Right ventricle myocardium inferior (tissue), 1 donor: ENCODE data around the gene SRSF8. TPM values are rescaled to one million over a fixed set of nuclear protein-coding genes. Genes with fewer than 3 reads are reported as not detected.

Experiments
- ATAC-seq: fragments of 200-7000 bp; cut with Tn5 transposase; one replicate; pipeline ENCODE4 v1.9.1; 2020; ENCODE audit warnings: mild to moderate bottlenecking, moderate library complexity
- DNase-seq: peaks from one replicate; pipeline ENCODE4 v3.0.0; 2021; ENCODE audit errors: missing footprints
- intact Hi-C: fragments of 100-400 bp; cut with DNase I; formaldehyde crosslinking; loops from one replicate; pipeline ENCODE4 v1.11.0; 2022
- total RNA-seq: library from RNA; stranded (reverse); fragmentation: NEBNext Ultra II Directional; extraction: Animal tissue kit (Norgen Biotek cat#: 25700); gene quantifications from one replicate; pipeline ENCODE4 v1.2.1, GENCODE V29; 2021
- donor health status: DM: no; HTN: yes; CAD: no; lungs with severe emphysema.

The SRSF8 gene
- total RNA-seq, 1 donor from 2014 or later = 22.8 TPM

- intact Hi-C loops = no loop called here
- peak; percentile 67 for ATAC-seq
- no peak for DNase-seq
Observed at GRCh38 chr11:95088946-95089619, 22.4 kb downstream of the SRSF8 start.

GRCh38 chr11:95089620-95090542, 23.2 kb downstream of the SRSF8 start, which contains the start of gene ENDOD1:
TSS of gene ENDOD1 (plus strand) at chr11:95089846. CDS start at chr11:95089928, 82 bp downstream.
- DNase-seq (peak; percentile 93), ATAC-seq (peak; percentile 98)
- intact Hi-C loops = loop anchor here (2.0 kb wide), 2 partner anchors 19 to 61 kb away; no protein-coding TSS in a partner anchor

- DNase-seq (no peak), ATAC-seq (no peak)
- intact Hi-C loops = loop anchor here (2.0 kb wide), 2 partner anchors 21 to 59 kb away; no protein-coding TSS in a partner anchor
Observed at GRCh38 chr11:95091663-95092180, 25.0 kb downstream of the SRSF8 start.

GRCh38 chr11:95092549-95093324, 26.0 kb downstream of the SRSF8 start:
- DNase-seq (no peak), ATAC-seq (no peak)
- intact Hi-C loops = no loop called here

- no peak for ATAC-seq
- DNase-seq = no peak
- intact Hi-C loops = no loop called here
Observed at GRCh38 chr11:95093548-95093947, 26.8 kb downstream of the SRSF8 start.

- no peak for DNase-seq
- no peak for ATAC-seq
- intact Hi-C loops = no loop called here
Observed at GRCh38 chr11:95095858-95096587, 29.3 kb downstream of the SRSF8 start.

- intact Hi-C loops = no loop called here
- DNase-seq = no peak
- no peak for ATAC-seq
Observed at GRCh38 chr11:95097209-95097608, 30.5 kb downstream of the SRSF8 start.

GRCh38 chr11:95098826-95099225, 32.1 kb downstream of the SRSF8 start:
- intact Hi-C loops = no loop called here

GRCh38 chr11:95100191-95100648, 33.5 kb downstream of the SRSF8 start:
- intact Hi-C loops = no loop called here
- no peak for ATAC-seq

More at GRCh38 chr11:95098826-95099225, 32.1 kb downstream of the SRSF8 start:
- ATAC-seq = no peak
- no peak for DNase-seq

GRCh38 chr11:95100856-95101507, 34.3 kb downstream of the SRSF8 start:
- ATAC-seq (no peak), DNase-seq (no peak)
- intact Hi-C loops = no loop called here

More at GRCh38 chr11:95100191-95100648, 33.5 kb downstream of the SRSF8 start:
- DNase-seq = no peak

GRCh38 chr11:95101935-95102334, 35.2 kb downstream of the SRSF8 start:
- ATAC-seq = no peak
- no peak for DNase-seq
- intact Hi-C loops = no loop called here

- intact Hi-C loops = no loop called here
- DNase-seq (no peak), ATAC-seq (no peak)
Observed at GRCh38 chr11:95102733-95103132, 36.0 kb downstream of the SRSF8 start.

GRCh38 chr11:95103701-95104100, 37.0 kb downstream of the SRSF8 start:
- intact Hi-C loops = no loop called here
- DNase-seq (no peak), ATAC-seq (no peak)

- DNase-seq = no peak
- intact Hi-C loops = no loop called here
Observed at GRCh38 chr11:95104121-95104830, 37.6 kb downstream of the SRSF8 start.

GRCh38 chr11:95104856-95105255, 38.1 kb downstream of the SRSF8 start:
- ATAC-seq = no peak
- intact Hi-C loops = no loop called here
- DNase-seq = no peak

More at GRCh38 chr11:95104121-95104830, 37.6 kb downstream of the SRSF8 start:
- no peak for ATAC-seq

GRCh38 chr11:95108159-95108611, 41.5 kb downstream of the SRSF8 start:
- intact Hi-C loops = loop anchor here (2.0 kb wide), 1 partner anchor 43 kb away; no protein-coding TSS in a partner anchor
- DNase-seq = no peak

More at GRCh38 chr11:95108159-95108611, 41.5 kb downstream of the SRSF8 start:
- peak; percentile 43 for ATAC-seq
